ENCODE data around the gene TFR2.

Gene TFR2

GRCh38 chr7:100683659-100684533 lies 42.5 kb upstream of the TFR2 start:
- Histone ChIP-seq H3K36me3 (peaks cover 86% of the 10 kb centered on the region), H3K9me3 (ENCODE audit: severe bottlenecking) (no peaks in the 10 kb centered on the region), H3K4me3 (ENCODE audit: low read depth, low read length) (no peak overlapping the region), H3K27ac (no peak overlapping the region), H3K27me3 (ENCODE audit: insufficient read depth, low read depth, severe bottlenecking) (no peaks in the 10 kb centered on the region)
- TF ChIP-seq CTCF (IDR thresholded peaks at IDR 0.05; ENCODE audit: low read depth, low read length), result no peak
- no peak for DNase-seq

- Histone ChIP-seq H3K9me3 (ENCODE audit: severe bottlenecking) (no peaks in the 10 kb centered on the region), H3K27me3 (ENCODE audit: insufficient read depth, low read depth, severe bottlenecking) (no peaks in the 10 kb centered on the region), H3K36me3 (peaks cover 86% of the 10 kb centered on the region), H3K4me3 (ENCODE audit: low read depth, low read length) (no peak overlapping the region), H3K27ac (no peak overlapping the region)
- no peak for DNase-seq
- no peak for TF ChIP-seq CTCF (IDR thresholded peaks at IDR 0.05; ENCODE audit: low read depth, low read length)
These were observed 41.8 kb upstream of the TFR2 start for GRCh38 chr7:100682991-100683658.

DNA sequence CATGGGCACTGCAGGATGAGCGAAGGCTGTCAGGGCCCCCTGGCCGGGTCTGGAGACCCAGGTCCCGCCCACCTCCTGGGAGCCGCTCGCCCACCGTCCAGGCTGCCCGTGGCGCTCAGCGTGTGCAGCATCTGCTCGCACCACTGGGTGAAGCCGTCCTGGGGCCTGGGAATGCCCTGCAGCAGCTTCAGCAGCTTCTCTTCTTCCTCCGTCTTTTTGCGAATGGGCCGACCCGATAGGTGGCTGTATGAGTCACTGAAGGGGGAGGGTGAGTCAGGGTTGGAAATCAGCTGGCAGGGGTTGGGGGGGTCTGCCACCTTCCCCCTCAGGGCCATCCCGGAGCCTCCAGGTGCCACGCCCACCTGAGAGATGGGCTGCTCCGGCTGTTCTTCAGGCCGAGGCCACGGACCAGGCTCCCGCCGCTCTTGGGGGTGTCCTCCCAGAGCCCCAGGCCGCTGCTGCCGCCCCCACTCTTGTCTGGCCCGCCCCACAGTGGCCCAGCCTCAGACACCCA lies 40.9 kb upstream of the TFR2 start:
- Histone ChIP-seq H3K9me3 (ENCODE audit: severe bottlenecking) (no peaks in the 10 kb centered on the region), H3K27me3 (ENCODE audit: insufficient read depth, low read depth, severe bottlenecking) (no peaks in the 10 kb centered on the region), H3K36me3 (peaks cover 89% of the 10 kb centered on the region), H3K4me3 (ENCODE audit: low read depth, low read length) (no peak overlapping the region), H3K27ac (no peak overlapping the region)
- DNase-seq, result no peak
- no peak for TF ChIP-seq CTCF (IDR thresholded peaks at IDR 0.05; ENCODE audit: low read depth, low read length)

GRCh38 chr7:100681491-100682227 lies 40.3 kb upstream of the TFR2 start:
- no peak for DNase-seq
- H3K9me3 ChIP-seq (ENCODE audit: severe bottlenecking), result no peaks in the 10 kb centered on the region
- peaks cover 89% of the 10 kb centered on the region for H3K36me3 ChIP-seq
- H3K27me3 ChIP-seq (ENCODE audit: insufficient read depth, low read depth, severe bottlenecking), result no peaks in the 10 kb centered on the region
- H3K4me3 ChIP-seq (ENCODE audit: low read depth, low read length), result no peak overlapping the region
- no peak for TF ChIP-seq CTCF (IDR thresholded peaks at IDR 0.05; ENCODE audit: low read depth, low read length)
- no peak overlapping the region for H3K27ac ChIP-seq

- Histone ChIP-seq H3K27ac (no peak overlapping the region), H3K27me3 (ENCODE audit: insufficient read depth, low read depth, severe bottlenecking) (no peaks in the 10 kb centered on the region), H3K9me3 (ENCODE audit: severe bottlenecking) (no peaks in the 10 kb centered on the region), H3K4me3 (ENCODE audit: low read depth, low read length) (no peak overlapping the region), H3K36me3 (peaks cover 85% of the 10 kb centered on the region)
- no peak for TF ChIP-seq CTCF (IDR thresholded peaks at IDR 0.05; ENCODE audit: low read depth, low read length)
- DNase-seq, result no peak
These were observed 39.4 kb upstream of the TFR2 start for GRCh38 chr7:100680576-100681271.
